Thyroid gland (tissue), 4 donors: ENCODE data around the gene MAPK1.
"Not testable (repeated sequence)": the region's sequence is repeated elsewhere in the genome, so short reads cannot be mapped to it uniquely, and the experiment has no call there.

Source experiments
- CTCF ChIP-seq, 6 experiments: fragments of 200-600 bp in 3 of 6; fragments of 450-650 bp in 3 of 6; sonication (generic) in 3 of 6; IDR thresholded peaks; one replicate each; pipeline ENCODE4 v1.5.1; 2016 to 2019; ENCODE audit warnings: antibody characterized with exemption in 6 of 6, mild to moderate bottlenecking in 2 of 6, inconsistent platforms in 1 of 6, moderate library complexity in 1 of 6
- POLR2A ChIP-seq, 2 donors: fragments of 450-650 bp; IDR thresholded peaks; one replicate each; pipeline ENCODE4 v1.6.1; 2017; ENCODE audit warnings: antibody characterized with exemption in 2 of 2, mild to moderate bottlenecking in 2 of 2, moderate library complexity in 1 of 2

GRCh38 chr22:21787565-21787964 lies 79.9 kb downstream of the MAPK1 start:
- not testable (repeated sequence) for TF ChIP-seq CTCF, POLR2A (IDR thresholded peaks at IDR 0.05)
